Measurements from ENCODE around the gene ACSL1. TPM values are rescaled to one million over a fixed set of nuclear protein-coding genes. Genes with fewer than 3 reads are reported as not detected.

Gene ACSL1
- total and polyA plus RNA-seq, 2 donors (not counting 3 experiments of a cell fraction or from before 2014, with no cell fraction given), result 7.3 to 17.7 TPM

DNA sequence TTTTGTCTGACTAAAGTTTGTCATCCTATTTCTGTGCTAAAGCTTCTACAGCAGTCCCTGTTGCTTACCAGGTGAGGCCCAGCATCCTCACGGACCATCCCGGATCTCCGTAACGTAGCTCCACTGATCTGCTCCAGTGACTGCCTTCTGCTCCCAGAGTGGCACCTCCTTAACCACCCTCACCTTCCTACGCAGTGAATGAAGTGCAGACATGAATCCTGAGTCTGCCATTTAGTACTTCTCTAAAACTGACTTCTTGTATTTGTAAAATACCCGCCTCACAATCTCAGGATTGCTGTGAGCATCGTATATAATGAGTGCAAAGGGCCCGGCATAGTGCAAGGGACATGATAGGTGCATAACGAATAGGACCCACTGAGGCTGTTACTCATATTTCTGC is 27.7 kb upstream of the ACSL1 start:
- ChIA-PET POLR2A (no interaction called here), CTCF (no interaction called here)
- Histone ChIP-seq H4K20me1 (replicated peaks; ENCODE audit: control insufficient read depth, extremely low read depth, insufficient read depth, low read length) (no peaks in the 10 kb centered on the region), H2AFZ (ENCODE audit: low read depth, low read length) (no peak overlapping the region), H3K9me3 (replicated peaks; ENCODE audit: control insufficient read depth, insufficient read depth, low read length) (no peaks in the 10 kb centered on the region), H3K27ac (ENCODE audit: insufficient read depth, low read depth, low read length) (no peak overlapping the region), H3K79me2 (ENCODE audit: control insufficient read depth, insufficient read depth, low read length) (no peaks in the 10 kb centered on the region), H3K27me3 (ENCODE audit: control insufficient read depth in 2 of 2, insufficient read depth in 2 of 2, low read length in 2 of 2) (peaks cover 0 to 2% of the 10 kb centered on the region in 2 experiments), H3K36me3 (ENCODE audit: control insufficient read depth in 2 of 2, extremely low read depth in 1 of 2, insufficient read depth in 2 of 2, low read length in 2 of 2) (no peaks in the 10 kb centered on the region), H3K4me3 (replicated peaks in 1 of 3; ENCODE audit: insufficient read depth in 1 of 3, low read depth in 1 of 3, low read length in 3 of 3) (no peak overlapping the region), H3K4me2 (ENCODE audit: insufficient read depth, low read length) (no peak overlapping the region), H3K4me1 (ENCODE audit: control insufficient read depth, extremely low read depth, insufficient read depth, low read length) (no peaks in the 10 kb centered on the region), H3K9me1 (replicated peaks; ENCODE audit: control insufficient read depth, extremely low read depth, insufficient read depth, low read length) (no peaks in the 10 kb centered on the region), H3K9ac (replicated peaks; ENCODE audit: extremely low read depth, insufficient read depth, low read length) (no peak overlapping the region)
- intact Hi-C loops (cut with micrococcal nuclease) (no loop called here), dilution Hi-C loops (cut with MboI; ENCODE audit: extremely low pct_ligation_motif_present, low sequenced_read_pairs) (no loop called here)
- TF ChIP-seq MYC (IDR thresholded peaks at IDR 0.05; ENCODE audit: low read depth, low read length), result no peak
- no peak for TF ChIP-seq GATA2 (IDR thresholded peaks at IDR 0.05; ENCODE audit: insufficient read depth, insufficient read length, low read depth, low read length)
- TF ChIP-seq FOS (IDR thresholded peaks at IDR 0.05; ENCODE audit: borderline replicate concordance, insufficient read depth, low read length), result no peak
- TF ChIP-seq, protein P1, sequence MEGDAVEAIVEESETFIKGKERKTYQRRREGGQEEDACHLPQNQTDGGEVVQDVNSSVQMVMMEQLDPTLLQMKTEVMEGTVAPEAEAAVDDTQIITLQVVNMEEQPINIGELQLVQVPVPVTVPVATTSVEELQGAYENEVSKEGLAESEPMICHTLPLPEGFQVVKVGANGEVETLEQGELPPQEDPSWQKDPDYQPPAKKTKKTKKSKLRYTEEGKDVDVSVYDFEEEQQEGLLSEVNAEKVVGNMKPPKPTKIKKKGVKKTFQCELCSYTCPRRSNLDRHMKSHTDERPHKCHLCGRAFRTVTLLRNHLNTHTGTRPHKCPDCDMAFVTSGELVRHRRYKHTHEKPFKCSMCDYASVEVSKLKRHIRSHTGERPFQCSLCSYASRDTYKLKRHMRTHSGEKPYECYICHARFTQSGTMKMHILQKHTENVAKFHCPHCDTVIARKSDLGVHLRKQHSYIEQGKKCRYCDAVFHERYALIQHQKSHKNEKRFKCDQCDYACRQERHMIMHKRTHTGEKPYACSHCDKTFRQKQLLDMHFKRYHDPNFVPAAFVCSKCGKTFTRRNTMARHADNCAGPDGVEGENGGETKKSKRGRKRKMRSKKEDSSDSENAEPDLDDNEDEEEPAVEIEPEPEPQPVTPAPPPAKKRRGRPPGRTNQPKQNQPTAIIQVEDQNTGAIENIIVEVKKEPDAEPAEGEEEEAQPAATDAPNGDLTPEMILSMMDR (IDR thresholded peaks at IDR 0.05; ENCODE audit: extremely low read depth in 1 of 2, insufficient read depth in 1 of 2, low read depth in 1 of 2, low read length in 2 of 2), result no peak
- TF ChIP-seq, protein P2, sequence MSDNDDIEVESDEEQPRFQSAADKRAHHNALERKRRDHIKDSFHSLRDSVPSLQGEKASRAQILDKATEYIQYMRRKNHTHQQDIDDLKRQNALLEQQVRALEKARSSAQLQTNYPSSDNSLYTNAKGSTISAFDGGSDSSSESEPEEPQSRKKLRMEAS (IDR thresholded peaks at IDR 0.05; ENCODE audit: insufficient read depth, insufficient read length), result no peak
- no peak for TF ChIP-seq JUN (IDR thresholded peaks at IDR 0.05; ENCODE audit: borderline replicate concordance, insufficient read depth, insufficient read length, low read depth)
- no peak for TF ChIP-seq EZH2 (IDR thresholded peaks at IDR 0.05; ENCODE audit: borderline replicate concordance, low read depth, low read length, severe bottlenecking)
- TF ChIP-seq POLR2A (IDR thresholded peaks at IDR 0.05; ENCODE audit: low read depth, low read length), result no peak
- no TSS peak for BruUV-seq (replicated peaks)
- DNase-seq (ENCODE audit: low read depth, low spot score), result no peak
- FAIRE-seq, result no peak

Measured in endothelial cell of umbilical vein (primary cell).